GM12878 (cell line): ENCODE results near the gene CEP78. TPM values are rescaled to one million over a fixed set of nuclear protein-coding genes. Genes with fewer than 3 reads are reported as not detected.

Experiments used
- ATAC-seq: fragments of 200-7000 bp; cut with Tn5 transposase; 3 replicates; pipeline ENCODE4 v1.9.1; 2020; ENCODE audit warnings: mild to moderate bottlenecking, moderate library complexity
- BruUV-seq: library from RNA; stranded (reverse); fragments of 400-500 nt; replicated peaks from 2 replicates; lab custom pipeline; 2021; lab: Mats Ljungman, UMichigan
- CTCF ChIA-PET: fragments of 300-600 bp; sonication (Branson Sonifier 250); formaldehyde crosslinking; extraction: SDS; loops from one replicate; lab custom pipeline; 2021; ENCODE audit warnings: inconsistent platforms; lab: Yijun Ruan, JAX
- POLR2A ChIA-PET: fragments of 350-600 bp; formaldehyde crosslinking; extraction: SDS; loops from one replicate; lab custom pipeline; 2021; ENCODE audit warnings: inconsistent platforms; lab: Charles Lee
- RAD21 ChIA-PET: fragments of 300-600 bp; sonication (Branson Sonifier 250); formaldehyde crosslinking; loops from one replicate; lab custom pipeline; 2023; ENCODE audit warnings: antibody characterized with exemption; ENCODE audit not compliant: unreplicated experiment; lab: Charles Lee
- SMC1A ChIA-PET: fragments of 300-600 bp; sonication (Branson Sonifier 250); formaldehyde crosslinking; loops from one replicate; lab custom pipeline; 2023; ENCODE audit not compliant: unreplicated experiment, uncharacterized antibody; lab: Charles Lee
- DNase-seq: peaks from one replicate; pipeline ENCODE4 v3.0.0-alpha.2; 2011; ENCODE audit warnings: low read depth, low spot score
- FAIRE-seq: peaks from 3 replicates; lab custom pipeline; 2011; peaks lifted over from hg19 to GRCh38; lab: Jason Lieb, UNC
- H2AFZ ChIP-seq: 2 replicates; pipeline ENCODE4 v1.6.0; 2011; ENCODE audit warnings: low read depth, low read length, control low read depth; ENCODE audit not compliant: control insufficient read depth
- H3K27ac ChIP-seq: 2 replicates; pipeline ENCODE4 v1.5.1; 2011; ENCODE audit warnings: control low read depth; ENCODE audit not compliant: control insufficient read depth, insufficient read depth
- H3K27me3 ChIP-seq, 2 experiments: replicated peaks in 1 of 2; 2 replicates each; pipeline versions ENCODE4 v1.6.0 to v1.6.1; 2011; ENCODE audit warnings: low read length in 1 of 2; ENCODE audit not compliant: control insufficient read depth in 2 of 2, insufficient read depth in 2 of 2
- H3K36me3 ChIP-seq, 2 experiments: 2 replicates each; pipeline ENCODE4 v1.5.1; 2011; ENCODE audit warnings: low read length in 1 of 2; ENCODE audit not compliant: control insufficient read depth in 2 of 2, insufficient read depth in 2 of 2
- H3K4me1 ChIP-seq: 2 replicates; pipeline ENCODE4 v1.6.1; 2011; ENCODE audit warnings: mild to moderate bottlenecking, low read length, moderate library complexity, mixed read lengths; ENCODE audit not compliant: control insufficient read depth, insufficient read depth
- H3K4me2 ChIP-seq: 2 replicates; pipeline ENCODE4 v1.6.0; 2011; ENCODE audit warnings: control low read depth; ENCODE audit not compliant: control insufficient read depth, insufficient read depth
- H3K4me3 ChIP-seq: fragments of 200-600 bp; sonication (generic); 2 replicates; pipeline ENCODE4 v1.5.1; 2016
- H3K79me2 ChIP-seq: 2 replicates; pipeline ENCODE4 v1.6.0; 2011; ENCODE audit warnings: low read length; ENCODE audit not compliant: control insufficient read depth, insufficient read depth
- H3K9ac ChIP-seq: 2 replicates; pipeline ENCODE4 v1.8.0; 2011; ENCODE audit warnings: low read length, control low read depth, mixed read lengths; ENCODE audit not compliant: control insufficient read depth, insufficient read depth
- H3K9me3 ChIP-seq: replicated peaks from 3 replicates; pipeline ENCODE4 v1.5.1; 2011; ENCODE audit warnings: mild to moderate bottlenecking, low read length; ENCODE audit not compliant: control insufficient read depth, insufficient read depth
- H4K20me1 ChIP-seq: 2 replicates; pipeline ENCODE4 v1.6.0; 2011; ENCODE audit not compliant: control insufficient read depth, insufficient read depth
- ETV6 ChIP-seq, 2 experiments: fragments of 450-650 bp in 1 of 2; IDR thresholded peaks in 1 of 2; conservative IDR thresholded peaks in 1 of 2; 2 replicates each; pipeline ENCODE4 v1.6.1; 2014; ENCODE audit warnings: antibody characterized with exemption in 1 of 2, borderline replicate concordance in 1 of 2, low read depth in 1 of 2, mild to moderate bottlenecking in 1 of 2, moderate library complexity in 1 of 2
- HDAC2 ChIP-seq: fragments of 200-600 bp; sonication (generic); IDR thresholded peaks from 2 replicates; pipeline ENCODE4 v1.6.1; 2017
- MAX ChIP-seq: IDR thresholded peaks from 2 replicates; pipeline ENCODE4 v1.6.1; 2012; ENCODE audit warnings: low read depth, low read length, improper control_type of control experiment
- MYC ChIP-seq: IDR thresholded peaks from 2 replicates; pipeline ENCODE4 v1.6.1; 2011; ENCODE audit warnings: mild to moderate bottlenecking, low read length, moderate library complexity, inconsistent platforms; ENCODE audit not compliant: insufficient read depth, insufficient replicate concordance, insufficient read length, severe bottlenecking
- PBX3 ChIP-seq: IDR thresholded peaks from 2 replicates; pipeline ENCODE4 v1.6.1; 2011; ENCODE audit warnings: mild to moderate bottlenecking, low read depth, low read length, moderate library complexity; ENCODE audit not compliant: insufficient replicate concordance
- ZBTB4 ChIP-seq: fragments of 450-650 bp; formaldehyde crosslinking; IDR thresholded peaks from 2 replicates; pipeline ENCODE4 v1.4.0; 2022; ENCODE audit warnings: mild to moderate bottlenecking, moderate library complexity
- ZNF274 ChIP-seq: IDR thresholded peaks from one replicate; pipeline ENCODE4 v1.8.0; 2011; ENCODE audit not compliant: insufficient read length, insufficient read depth
- WGBS: methylation state at CpG from one replicate; pipeline ENCODE4 v1.1.6; 2016; ENCODE audit warnings: low lambda C conversion rate; ENCODE audit not compliant: insufficient replicate concordance, insufficient coverage; ENCODE audit errors: missing lambda C conversion rate; 5-methylcytosine and 5-hydroxymethylcytosine counted together
- in situ Hi-C: fragments of 300-500 bp; cut with MboI; formaldehyde crosslinking; loops from 9 replicates; pipeline ENCODE4 v1.14.3; 2018; ENCODE audit warnings: mixed read lengths
- intact Hi-C: fragments of 100-400 bp; cut with micrococcal nuclease; formaldehyde crosslinking; loops from one replicate; pipeline ENCODE4 v1.14.2; 2022; ENCODE audit not compliant: unreplicated experiment
- polyA plus RNA-seq, 11 experiments: library from polyadenylated mRNA; depleted of rRNA in 4 of 11; unstranded in 6 of 11; stranded (reverse) in 5 of 11; fragments of >200 nt; fragmentation: Nextera tagmentation in 4 of 11; fragmentation: Illumina TruSeq in 1 of 11; extraction: Ambion mirVana in 4 of 11; extraction: Trizol in 1 of 11; gene quantifications; 1 replicate in 1 of 11; 2 replicates in 10 of 11; pipeline versions ENCODE4 v1.2.1 to v1.2.3, GENCODE V29; 2011 to 2016; ENCODE audit warnings: inconsistent platforms in 2 of 11, missing spikeins in 2 of 11, low read depth in 1 of 11
- total RNA-seq, 4 experiments: library from RNA; depleted of rRNA in 3 of 4; stranded (reverse); fragments of >200 nt in 3 of 4; fragmentation: Illumina TruSeq in 1 of 4; extraction: Trizol in 1 of 4; gene quantifications; 2 replicates each; pipeline versions ENCODE4 v1.2.1 to v1.2.3, GENCODE V29; 2013 to 2021

Gene CEP78
- total and polyA plus RNA-seq, 10 of the 15 experiments (the other 5 are each of a cell fraction or from before 2014, with no cell fraction given): 4.1 to 44.9 (median 27.9) TPM

GRCh38 chr9:78245401-78245800 lies 9.5 kb downstream of the CEP78 start:
- BruUV-seq: no TSS peak
- peaks cover 0 to 6% of the 10 kb centered on the region in 2 experiments; a peak in 2 of 4 replicates for H3K36me3 ChIP-seq

GRCh38 chr9:78248635-78249034 lies 12.8 kb downstream of the CEP78 start:
- RAD21 ChIA-PET: no interaction called here
- Histone ChIP-seq H3K9me3 (no peaks in the 10 kb centered on the region), H3K4me2 (no peak overlapping the region), H4K20me1 (no peaks in the 10 kb centered on the region), H3K4me1 (no peaks in the 10 kb centered on the region), H3K27me3 (no peaks in the 10 kb centered on the region), H3K4me3 (no peak overlapping the region), H3K9ac (no peak overlapping the region), H3K27ac (no peak overlapping the region), H3K36me3 (peaks cover 0 to 6% of the 10 kb centered on the region in 2 experiments; a peak in 2 of 4 replicates), H3K79me2 (no peaks in the 10 kb centered on the region), H2AFZ (no peak overlapping the region)
- 96% methylated on average over 1 of the region's 1 CpG for WGBS
- SMC1A ChIA-PET: no interaction called here
- no peak for FAIRE-seq
- POLR2A ChIA-PET: no interaction called here
- in situ Hi-C loops: no loop called here
- DNase-seq: no peak
- no TSS peak for BruUV-seq
- intact Hi-C loops: no loop called here
- ATAC-seq: no peak
- CTCF ChIA-PET: interaction anchor here (1.3 kb wide), 1 partner anchor 14 kb away, joined by 3 read pairs; no protein-coding TSS in a partner anchor
- TF ChIP-seq MAX (no peak), PBX3 (no peak), ZBTB4 (CRISPR knock-in tag) (no peak), ZNF274 (no peak), HDAC2 (no peak), MYC (no peak)

More at GRCh38 chr9:78245401-78245800, 9.5 kb downstream of the CEP78 start:
- WGBS: 93% methylated on average over 1 of the region's 1 CpG
- H3K9ac ChIP-seq: no peak overlapping the region
- no peaks in the 10 kb centered on the region for H3K27me3 ChIP-seq
- H3K4me3 ChIP-seq: no peak overlapping the region
- no peaks in the 10 kb centered on the region for H3K4me1 ChIP-seq
- no peak overlapping the region for H2AFZ ChIP-seq
- H4K20me1 ChIP-seq: no peaks in the 10 kb centered on the region
- TF ChIP-seq ETV6 (conservative IDR thresholded peaks at IDR 0.05 in 1 of 2, IDR thresholded peaks at IDR 0.05 in 1 of 2; ENCODE audit: borderline replicate concordance in 1 of 2, low read depth in 1 of 2): no peak
- no peaks in the 10 kb centered on the region for H3K9me3 ChIP-seq
- intact Hi-C loops (no loop called here), in situ Hi-C loops (no loop called here)
- CTCF ChIA-PET: no interaction called here
- ATAC-seq: no peak
- FAIRE-seq: no peak
- no peak overlapping the region for H3K4me2 ChIP-seq
- no peak for DNase-seq
- RAD21 ChIA-PET: no interaction called here
- H3K79me2 ChIP-seq: no peaks in the 10 kb centered on the region
- POLR2A ChIA-PET: no interaction called here
- no peak overlapping the region for H3K27ac ChIP-seq
- SMC1A ChIA-PET: no interaction called here
